GM19328 (cell line): ENCODE data around the gene ZAP70.
"Not testable (repeated sequence)": the region's sequence is repeated elsewhere in the genome, so short reads cannot be mapped to it uniquely, and the experiment has no call there.

Source experiments
- ATAC-seq: cut with Tn5 transposase; IDR thresholded peaks from one replicate; pipeline ENCODE4 v1.9.1; 2021; ENCODE audit warnings: mild to moderate bottlenecking, moderate library complexity; ENCODE audit not compliant: unreplicated experiment

Gene ZAP70

DNA sequence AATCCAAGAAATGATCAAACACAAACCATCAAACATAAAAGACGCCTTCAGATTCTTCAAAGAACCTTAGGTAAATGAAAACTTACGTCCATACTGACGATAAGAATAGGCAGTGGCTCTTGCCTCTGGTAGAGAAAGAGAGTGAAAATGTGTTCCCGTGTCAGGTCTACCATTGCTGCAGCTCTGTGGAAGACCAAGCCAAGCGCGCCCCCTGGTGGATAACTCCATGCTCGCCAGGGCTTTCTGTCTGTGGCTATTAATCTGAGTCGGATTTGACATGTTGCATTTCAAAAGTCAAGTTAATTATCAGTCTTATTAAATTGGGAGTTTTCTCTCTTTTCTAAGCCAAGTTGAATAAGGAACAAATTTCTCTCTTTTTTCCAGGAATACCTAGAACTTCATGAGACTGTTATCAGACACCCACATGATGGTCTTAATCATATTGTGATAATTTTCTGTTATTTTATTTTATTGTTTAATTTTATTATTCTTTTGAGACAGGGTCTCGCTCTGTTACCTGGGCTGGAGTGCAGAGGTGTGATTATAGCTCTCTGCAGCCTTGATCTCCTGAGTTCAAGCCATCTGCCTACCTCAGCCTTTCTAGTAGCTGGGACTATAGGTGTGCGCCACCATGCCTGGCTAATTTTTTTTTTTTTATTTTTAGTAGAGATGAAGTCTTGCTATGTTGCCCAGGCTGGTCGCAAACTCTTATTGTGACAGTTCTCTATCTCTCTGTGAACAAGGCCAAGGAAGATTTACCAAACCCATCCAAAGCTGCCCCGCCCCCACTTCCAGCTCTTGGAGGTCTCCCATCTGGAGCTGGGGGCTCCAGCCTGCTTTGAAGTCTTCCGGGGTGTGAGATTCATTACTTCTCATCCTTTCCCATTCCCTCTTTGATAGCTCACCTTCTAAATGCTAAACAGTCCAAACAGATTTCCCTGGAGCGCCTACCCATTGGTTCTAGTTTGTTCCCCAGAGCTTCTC lies 15.8 kb upstream of the ZAP70 start:
- peak; percentile 65 for ATAC-seq

DNA sequence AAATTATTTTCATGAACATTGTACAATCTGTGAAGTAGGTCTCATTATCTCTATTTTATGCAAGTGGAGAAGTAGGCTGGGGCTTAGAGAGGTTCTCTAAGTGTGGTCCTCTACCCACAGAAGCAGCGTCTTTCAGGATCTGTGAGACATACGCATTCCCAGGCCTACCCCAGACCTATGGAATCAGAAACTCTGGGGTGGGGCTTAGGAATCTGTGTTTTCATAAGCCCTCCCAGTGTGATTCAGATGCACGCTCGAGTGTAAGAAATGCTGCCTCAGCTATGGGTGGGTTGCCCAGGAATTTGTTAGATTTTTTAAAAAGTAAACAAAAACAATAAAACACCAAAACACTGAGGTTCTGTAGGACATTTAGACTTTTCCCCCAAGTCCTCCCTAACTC lies 14.8 kb upstream of the ZAP70 start:
- no peak for ATAC-seq

DNA sequence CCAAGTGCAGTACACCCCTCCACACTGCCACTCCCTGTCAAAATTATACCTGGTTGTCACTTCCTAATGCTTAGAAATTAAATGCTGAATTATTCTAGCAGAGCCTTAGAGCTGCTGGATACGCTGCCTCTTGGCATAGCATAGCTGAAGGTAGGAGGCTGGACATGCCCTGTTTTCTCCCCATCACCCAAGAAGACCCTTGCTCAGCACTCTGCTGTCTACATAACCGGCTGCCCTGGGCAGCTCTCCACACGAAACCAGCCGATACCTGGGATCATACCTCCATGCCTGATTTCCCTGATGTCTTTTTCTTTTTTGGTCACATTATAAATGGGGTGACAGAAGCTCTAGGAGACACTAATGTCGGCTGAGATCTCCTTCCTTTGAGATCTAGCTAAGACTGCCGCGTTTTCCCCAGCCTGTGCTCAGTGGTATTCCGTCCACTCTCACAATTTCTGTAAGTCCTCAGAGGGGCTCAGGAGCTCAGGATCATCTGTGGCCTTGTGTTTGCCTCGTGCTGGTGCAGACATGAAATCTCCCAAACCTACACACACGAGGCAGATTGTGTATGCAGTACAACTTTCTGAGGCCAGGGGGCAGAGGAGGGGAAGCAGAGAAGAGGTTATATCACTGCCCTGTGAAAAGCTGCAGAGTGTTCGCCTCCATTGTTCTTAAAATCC lies 13.5 kb upstream of the ZAP70 start:
- ATAC-seq: no peak

DNA sequence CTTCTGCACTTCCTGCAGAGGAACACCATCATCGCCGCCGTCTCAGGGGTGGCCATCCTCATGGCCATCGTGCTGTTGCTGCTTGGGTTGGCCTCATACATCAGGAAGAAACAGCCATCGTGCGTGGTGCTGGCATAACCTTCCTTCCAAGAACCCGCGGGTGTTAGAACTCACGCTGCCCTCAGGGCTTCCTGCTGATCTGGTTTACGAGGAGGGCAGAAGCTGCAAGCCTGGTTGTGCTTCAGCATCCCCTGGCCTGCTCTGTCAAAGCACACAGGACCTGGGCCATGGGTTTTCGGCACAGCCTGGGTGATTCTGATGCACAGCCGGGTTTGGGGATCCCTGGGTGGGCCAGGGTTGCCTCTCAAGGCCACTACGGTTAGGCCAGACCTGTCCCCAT lies 12.2 kb upstream of the ZAP70 start:
- no peak for ATAC-seq

DNA sequence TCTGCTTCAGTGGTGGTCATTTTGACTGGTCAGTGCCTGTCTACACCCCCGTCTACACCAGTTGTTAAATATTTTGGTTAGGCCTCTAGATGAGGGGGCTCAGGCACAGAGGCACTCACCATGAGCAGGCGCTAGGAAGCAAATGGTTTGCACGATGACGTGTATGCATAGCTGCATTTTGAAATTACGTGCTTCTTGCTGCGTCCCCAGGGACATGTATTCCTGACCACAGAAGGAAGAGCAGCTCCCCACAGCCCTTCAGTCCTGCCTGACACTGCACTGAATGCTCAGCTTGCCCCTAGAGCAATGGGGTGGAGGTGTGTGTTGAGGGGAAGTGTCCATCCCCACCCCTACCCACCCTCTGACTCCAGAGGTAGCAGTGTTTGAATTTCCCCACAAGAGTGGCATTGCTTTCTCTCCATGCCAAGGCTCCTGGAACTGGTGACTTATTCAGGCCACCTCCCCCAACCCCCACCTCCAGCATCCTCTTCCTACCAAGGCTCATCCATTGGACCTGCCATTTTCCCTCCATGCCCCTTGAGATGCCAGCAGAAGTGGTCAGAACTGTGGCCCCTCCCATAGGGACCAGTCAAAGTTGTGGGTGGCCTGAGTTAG lies 11.4 kb upstream of the ZAP70 start:
- no peak for ATAC-seq

DNA sequence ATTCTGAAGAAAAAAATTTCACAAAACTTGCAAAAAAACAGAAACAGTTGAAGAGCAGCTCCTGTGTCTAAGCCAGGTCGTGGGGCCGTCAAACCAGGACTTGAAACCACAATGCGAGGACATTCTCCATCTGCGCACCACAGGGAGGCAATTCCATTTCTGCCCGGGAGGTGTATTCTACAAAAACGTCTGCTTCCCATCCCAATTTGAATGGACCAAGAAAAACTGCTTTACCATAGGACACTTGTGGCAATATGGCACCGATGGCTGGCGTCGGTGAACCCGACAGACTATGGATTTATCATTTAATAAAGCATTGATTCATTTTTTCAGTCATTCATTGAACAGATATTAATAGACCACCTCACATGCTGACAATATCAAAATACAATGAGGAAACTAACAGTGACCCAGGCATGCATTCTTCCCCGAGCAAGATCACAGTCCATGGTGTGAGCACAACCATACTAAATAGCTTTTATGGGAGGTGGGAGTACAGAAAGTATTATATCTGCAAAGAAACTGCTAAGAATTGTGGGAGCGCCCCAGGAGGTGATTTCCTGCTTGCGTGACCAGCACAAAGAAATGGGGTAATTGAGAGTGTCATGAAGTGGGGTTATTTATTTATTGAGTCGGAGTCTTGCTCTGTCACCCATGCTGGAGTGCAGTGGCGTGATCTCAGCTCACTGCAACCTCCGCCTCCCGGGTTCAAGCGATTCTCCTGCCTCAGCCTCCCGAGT lies 10.5 kb upstream of the ZAP70 start:
- ATAC-seq: no peak

DNA sequence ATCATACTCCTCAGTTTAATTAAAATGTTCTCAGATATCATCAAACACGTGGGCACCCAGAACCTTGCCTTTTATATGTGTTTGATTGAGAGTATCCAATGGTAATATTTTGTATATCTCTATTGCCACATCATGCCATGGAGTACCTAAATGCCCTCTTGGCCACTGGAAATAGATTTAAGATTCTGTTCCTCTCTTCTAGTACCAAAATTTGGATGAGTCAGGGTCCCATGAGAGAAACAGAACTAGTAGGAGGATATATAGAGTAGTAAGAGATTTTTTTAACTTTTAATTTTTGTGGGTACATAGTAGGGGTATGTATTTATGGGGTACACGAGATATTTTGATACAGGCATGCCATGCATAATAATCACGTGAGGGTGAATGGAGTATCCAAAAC lies 9.6 kb upstream of the ZAP70 start:
- no peak for ATAC-seq

DNA sequence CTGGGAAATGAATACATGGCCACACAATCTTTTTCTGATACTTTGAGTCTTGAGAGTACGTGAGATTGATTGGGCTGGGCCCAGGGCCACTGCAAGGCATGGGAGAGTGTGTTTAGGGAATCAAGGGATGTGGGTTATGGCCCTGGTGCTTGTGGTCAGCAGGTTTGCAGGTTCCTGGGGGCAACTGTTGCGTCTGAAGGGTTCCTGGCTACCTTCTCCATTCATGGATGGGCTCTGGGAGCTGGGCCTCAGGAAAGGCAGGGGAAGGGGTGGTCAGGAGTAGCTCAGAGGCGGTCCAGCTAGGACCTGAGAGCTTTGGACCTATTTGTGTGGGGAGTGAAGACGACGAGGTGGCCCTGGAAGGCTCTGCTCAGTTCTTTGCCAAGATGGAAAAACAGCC lies 8.4 kb upstream of the ZAP70 start:
- no peak for ATAC-seq

DNA sequence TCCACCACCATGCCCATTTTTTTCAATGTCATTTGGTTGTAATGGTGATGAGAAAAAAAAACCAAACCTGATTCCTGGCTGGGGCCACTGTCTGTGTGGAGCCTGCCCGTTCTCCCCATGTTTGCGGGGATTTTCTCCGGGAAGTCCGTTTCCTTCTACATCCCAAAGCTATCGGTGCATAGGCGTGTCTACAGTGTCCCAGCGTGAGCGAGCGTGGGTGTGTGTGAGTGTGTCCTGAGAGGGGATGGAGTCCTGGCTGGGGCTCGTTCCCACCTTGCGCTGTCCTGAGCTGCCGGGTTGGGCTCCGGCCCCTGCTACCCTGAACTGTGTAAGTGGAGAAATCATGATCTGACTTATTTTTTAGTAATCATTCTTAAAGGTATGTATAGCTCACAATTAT lies 7.3 kb upstream of the ZAP70 start:
- no peak for ATAC-seq

DNA sequence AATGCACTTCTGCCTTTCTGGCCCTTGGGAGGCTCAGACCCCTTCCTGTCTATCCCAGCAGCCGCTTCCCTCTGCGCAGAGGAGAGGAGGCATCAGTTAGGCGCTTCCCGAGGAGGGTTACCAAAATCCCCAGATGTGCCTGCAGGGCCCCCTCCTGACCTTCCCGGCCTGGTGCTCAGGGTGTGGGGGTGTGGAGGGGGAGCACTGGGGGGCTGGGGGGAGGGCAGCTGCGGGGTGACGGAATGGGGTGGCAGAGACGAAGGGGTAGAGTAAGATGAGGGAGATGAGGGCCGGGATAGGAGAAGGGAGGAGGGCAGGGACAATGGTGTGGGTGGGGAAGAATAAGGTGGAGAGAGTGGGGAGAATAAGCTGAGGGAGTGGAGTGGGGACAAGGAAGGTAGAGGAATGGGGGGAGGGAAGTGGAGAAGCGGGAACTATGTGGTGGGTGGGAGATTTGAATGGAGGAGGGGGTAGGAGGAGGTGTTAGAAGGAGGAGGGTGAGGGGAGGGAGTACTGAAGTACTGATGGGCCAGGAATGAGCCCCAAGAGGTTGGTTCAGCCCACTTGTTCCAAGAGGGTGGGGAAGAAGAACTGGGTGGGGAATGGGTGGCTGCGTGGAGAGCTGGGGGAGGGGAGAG lies 6.5 kb upstream of the ZAP70 start:
- no peak for ATAC-seq

DNA sequence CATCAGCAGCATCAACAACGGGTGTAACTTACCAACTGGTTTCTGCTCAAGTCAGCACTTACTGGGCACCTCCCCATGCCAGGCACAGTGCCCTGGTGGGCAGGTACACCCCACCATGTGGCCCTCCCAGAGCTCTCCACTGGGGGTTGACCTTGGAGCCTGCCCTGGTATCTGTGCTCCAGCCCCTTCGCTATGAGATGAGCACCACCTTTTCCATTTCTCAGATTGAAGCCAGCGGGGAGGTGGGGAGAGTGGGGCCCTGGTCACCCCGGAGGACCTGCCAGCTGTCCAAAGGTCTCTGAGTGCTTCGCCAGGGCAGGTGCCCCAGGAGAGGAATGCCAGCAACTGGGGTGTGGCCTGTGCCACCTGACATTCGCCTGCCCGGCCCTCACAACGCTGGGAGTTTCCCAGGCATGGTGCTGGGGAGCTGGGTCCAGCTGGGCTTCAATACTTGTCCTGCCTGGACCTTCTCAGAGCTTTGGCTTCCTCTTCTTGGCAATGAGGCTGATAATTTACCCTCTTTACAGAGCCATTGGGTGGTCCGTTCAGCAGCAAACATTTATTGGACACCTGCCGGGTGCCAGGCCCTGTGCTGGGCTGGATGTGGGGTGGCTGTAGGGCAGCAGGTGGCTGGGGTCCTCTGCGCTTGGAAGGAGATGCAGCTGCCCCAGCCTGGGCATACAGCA lies 5.9 kb upstream of the ZAP70 start:
- no peak for ATAC-seq

DNA sequence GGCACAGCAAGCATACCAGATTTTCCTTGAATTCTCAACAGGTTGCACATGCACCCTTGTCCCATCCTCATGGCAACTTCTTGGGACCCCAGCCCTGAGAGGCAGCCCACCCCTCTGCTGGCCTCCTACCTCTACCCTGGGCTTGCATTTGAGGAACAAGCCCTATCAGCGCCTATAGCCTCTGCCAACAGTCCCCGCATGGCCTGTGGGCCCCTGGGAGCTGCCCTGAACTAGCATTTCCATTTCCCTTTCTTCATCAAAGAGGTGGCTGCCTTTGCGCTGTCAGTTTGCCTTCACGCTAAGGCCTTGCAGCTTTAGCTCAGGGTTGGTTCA lies 5.4 kb upstream of the ZAP70 start:
- ATAC-seq: no peak

DNA sequence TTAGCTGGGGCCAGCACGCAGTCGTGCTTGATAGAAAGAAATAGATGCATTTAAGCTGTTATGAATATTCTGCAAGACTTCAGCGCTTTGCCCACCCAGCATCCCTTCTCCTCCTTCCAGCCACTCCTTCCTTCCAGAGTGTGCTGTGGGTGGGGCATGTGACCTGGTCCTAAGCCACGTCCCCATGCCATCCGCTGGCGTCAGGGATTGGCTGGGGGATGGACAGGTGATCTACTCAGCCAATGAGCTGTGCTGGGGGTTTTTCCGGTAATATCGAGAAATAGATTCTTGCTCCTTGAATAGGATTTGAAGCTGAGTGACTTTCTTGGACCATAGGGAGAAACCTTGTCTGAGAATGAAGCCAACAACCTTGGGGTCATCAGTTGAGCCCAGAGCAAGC lies 4.8 kb upstream of the ZAP70 start:
- ATAC-seq: no peak

DNA sequence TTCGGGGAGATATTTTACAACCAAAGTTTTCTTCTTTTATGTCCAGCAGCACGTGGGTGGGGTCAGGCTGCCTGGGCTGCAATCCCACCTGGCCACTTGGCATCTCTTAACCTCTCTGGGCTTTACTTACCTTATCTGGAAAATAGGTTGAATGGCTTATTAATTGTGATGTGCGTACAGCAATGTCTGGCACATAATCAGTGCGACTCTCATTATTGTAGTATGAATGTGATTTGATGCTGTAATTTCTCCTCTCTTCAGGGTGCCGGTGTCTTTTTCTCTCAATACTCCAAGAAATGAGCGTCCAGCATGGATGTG lies 2.0 kb upstream of the ZAP70 start:
- ATAC-seq: no peak

DNA sequence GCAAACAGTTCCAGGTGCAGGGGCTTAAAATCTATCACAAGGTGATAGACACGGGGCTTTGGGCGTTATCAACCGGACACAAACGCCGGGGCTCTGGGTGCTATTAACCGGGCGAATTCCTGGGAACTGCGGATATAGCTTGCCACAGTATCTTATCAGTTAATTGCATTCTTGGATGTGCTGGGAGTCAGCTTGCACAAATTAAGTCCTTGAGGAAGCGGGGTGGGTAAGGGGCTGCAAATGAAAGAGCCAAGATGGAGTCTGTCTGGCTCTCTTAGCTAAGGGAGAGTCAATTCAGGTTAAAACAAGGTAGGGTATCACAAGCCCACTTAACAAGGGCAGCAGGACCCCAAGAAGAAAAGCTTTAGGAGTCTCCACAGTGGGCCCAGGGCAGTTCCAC lies 1.2 kb upstream of the ZAP70 start:
- not testable (repeated sequence) for ATAC-seq

DNA sequence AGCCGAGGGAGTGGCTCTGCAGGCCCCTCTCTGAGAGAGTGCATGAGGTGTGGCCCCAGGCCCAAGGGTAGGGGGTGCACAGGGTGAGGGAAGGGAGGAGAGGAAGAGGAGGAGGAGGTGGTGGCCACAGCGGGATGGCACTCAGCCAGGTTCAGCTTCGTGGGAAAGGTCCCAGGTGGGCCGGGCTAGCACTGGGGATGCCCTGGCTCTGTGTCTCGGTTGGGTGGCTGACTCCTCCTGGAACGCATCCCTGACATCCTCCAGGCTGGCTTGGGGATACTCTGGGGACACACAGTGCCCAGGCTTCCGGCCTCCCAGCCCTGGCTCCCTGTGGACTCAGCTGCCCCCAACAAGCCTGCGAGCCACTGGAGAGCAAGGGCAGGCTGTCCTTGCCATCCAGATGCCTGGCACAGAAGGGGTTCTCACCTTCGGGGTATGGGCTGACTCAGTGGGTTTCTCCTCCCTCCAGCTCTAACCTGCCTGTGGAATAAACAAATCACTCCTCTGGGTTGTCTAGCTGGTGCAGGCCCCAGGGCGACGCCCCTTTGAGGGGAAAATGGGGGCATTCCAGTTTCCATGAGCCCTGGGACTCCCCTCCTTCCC lies 582 bp upstream of the ZAP70 start:
- no peak for ATAC-seq

DNA sequence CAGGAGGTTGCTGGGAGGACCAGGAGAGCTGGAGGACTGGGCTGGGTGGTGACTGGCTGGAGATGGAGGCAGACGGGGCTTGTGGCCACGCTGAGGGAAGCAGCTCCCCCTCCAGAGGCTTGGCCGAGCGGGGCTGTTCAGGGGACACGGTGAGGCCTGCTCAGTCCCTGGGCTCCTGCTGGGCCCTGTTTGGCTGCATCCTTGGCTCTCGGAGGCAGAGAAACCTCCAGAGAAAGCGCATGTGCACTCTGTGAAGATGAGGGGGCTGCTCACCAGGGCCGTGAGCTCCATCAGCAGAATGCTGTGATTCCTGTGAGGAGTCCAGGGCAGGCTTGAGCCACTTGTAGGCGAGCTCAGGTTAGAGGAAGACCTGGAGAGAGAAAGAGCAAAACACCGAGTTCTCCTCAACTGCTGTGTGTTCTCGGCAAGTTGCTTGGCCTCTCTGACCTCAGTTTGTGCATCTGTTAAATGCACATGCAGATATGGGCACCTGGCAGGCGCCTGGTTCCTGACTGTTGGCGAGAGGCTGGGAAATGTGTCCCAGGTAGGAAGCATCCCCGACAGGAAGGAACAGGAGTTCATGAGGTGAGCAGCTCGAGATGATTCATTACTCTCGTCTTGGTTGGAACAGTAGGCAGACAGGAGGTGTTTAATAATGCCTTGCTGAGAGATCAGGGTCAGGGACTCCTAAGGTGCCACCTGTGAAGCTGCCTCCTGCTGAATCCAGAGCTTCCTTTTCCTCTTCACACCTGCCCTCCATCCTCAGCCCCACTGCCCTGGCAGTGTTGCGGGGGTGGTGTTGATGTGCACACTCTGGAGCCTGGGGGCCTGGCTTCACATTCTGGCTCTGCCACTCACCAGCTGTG lies 941 bp downstream of the ZAP70 start:
- no peak for ATAC-seq

DNA sequence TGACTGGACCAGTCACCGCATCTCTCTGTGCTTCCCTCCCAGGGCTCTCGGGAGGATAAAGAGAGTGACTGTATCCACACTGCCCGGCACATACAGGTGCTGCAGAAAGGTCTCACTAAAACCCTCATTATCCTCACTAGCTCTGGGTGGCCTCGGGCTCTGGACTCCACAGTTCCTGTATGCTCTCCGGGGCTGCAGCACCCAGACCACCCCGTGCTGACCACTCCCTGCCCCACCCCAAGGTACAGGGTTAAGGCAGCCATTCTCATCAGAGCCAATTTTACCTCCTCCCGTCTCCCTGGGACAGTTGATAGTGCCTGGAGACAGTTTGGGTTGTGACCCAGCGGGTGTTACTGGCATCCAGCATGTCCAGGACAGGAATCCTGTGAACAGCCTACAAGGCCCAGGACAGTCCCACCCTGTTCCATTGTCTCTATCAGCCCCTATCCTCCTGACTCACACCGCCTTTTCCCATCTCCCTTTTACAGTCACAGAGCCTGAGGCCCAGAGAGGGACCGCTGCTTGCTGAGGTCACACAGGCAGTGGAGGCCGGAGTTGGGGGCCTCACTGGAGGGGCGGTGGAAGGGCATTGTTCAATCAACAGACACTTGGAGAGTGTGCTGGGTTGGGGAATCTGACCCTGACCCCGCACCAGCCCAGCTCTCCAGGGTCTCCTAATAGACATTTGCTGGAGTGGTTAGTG lies 1.7 kb downstream of the ZAP70 start:
- no peak for ATAC-seq
